Measurements from ENCODE around the gene ECE1.

ECE1 gene

DNA sequence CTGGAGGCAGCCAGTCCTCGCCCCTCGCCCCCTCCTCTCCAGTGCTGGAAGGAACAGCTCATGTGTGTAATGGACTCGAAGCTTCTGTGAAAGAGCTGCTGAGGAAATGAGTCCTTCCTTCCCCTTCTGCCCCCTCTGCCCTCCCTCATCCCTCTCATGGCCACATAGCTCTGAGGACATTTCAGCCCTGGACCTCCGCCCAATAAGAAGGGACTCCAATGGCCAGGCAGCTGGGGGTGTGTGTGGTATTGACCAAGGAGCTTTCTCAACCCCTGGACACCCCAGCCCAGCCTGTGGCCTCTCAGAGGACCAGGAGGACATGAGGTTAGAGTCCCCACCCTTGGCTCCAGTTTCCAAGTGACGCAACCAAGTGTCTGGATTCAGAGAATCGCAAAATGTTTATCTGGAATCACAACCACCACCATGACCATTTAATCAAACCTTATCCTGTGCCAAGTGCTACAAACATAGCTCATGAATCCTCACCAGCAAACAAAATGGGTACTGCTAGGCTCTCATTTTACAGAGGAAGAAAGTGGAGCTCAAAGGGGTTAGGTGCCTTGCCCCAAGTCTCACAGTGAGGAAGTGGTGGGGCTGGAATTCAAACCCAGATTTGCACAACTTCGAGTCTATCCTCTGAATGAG lies 47.8 kb upstream of the ECE1 start:
- Histone ChIP-seq H4K12ac (ENCODE audit: low read depth, low read length) (no peak overlapping the region), H4K91ac (ENCODE audit: low read depth, low read length) (no peak overlapping the region), H2AFZ (ENCODE audit: insufficient read depth, low read length, poor library complexity) (no peak overlapping the region), H3K36me3 (ENCODE audit: control insufficient read depth in 1 of 2, insufficient read depth in 2 of 2, low read length in 2 of 2) (peaks cover 0 to 1% of the 10 kb centered on the region in 2 experiments), H2BK5ac (ENCODE audit: low read depth, low read length, poor library complexity) (no peak overlapping the region), H3K4ac (ENCODE audit: low read depth, low read length) (no peak overlapping the region), H3K14ac (ENCODE audit: low read length) (no peak overlapping the region), H3K23ac (ENCODE audit: low read length) (no peak overlapping the region), H3K18ac (ENCODE audit: low read length) (no peak overlapping the region), H3K4me1 (ENCODE audit: control insufficient read depth in 1 of 2, insufficient read depth in 2 of 2, low read length in 2 of 2) (peaks cover 16 to 23% of the 10 kb centered on the region in 2 experiments), H3K27me3 (ENCODE audit: insufficient read depth, low read length) (no peaks in the 10 kb centered on the region), H3K9me3 (ENCODE audit: insufficient read depth, low read depth, low read length) (no peaks in the 10 kb centered on the region), H3K4me2 (ENCODE audit: low read length) (no peak overlapping the region), H3K79me2 (ENCODE audit: control insufficient read depth, insufficient read depth, low read length, poor library complexity) (peaks cover 2% of the 10 kb centered on the region), H3K79me1 (ENCODE audit: low read length) (no peaks in the 10 kb centered on the region), H4K8ac (ENCODE audit: low read depth, low read length) (no peak overlapping the region), H3K27ac (ENCODE audit: low read depth, low read length) (no peak overlapping the region), H2BK12ac (ENCODE audit: low read length) (no peak overlapping the region), H3K9ac (ENCODE audit: low read length) (no peak overlapping the region), H2BK120ac (ENCODE audit: insufficient read depth, low read length, poor library complexity) (no peak overlapping the region), H2AK5ac (ENCODE audit: low read length) (no peak overlapping the region), H3K4me3 (ENCODE audit: low read depth, low read length) (no peak overlapping the region)
- no peak for DNase-seq
- WGBS (ENCODE audit: extremely low coverage, insufficient coverage, insufficient read length), result no CpG with 5 or more reads among the region's 7 CpGs

DNA sequence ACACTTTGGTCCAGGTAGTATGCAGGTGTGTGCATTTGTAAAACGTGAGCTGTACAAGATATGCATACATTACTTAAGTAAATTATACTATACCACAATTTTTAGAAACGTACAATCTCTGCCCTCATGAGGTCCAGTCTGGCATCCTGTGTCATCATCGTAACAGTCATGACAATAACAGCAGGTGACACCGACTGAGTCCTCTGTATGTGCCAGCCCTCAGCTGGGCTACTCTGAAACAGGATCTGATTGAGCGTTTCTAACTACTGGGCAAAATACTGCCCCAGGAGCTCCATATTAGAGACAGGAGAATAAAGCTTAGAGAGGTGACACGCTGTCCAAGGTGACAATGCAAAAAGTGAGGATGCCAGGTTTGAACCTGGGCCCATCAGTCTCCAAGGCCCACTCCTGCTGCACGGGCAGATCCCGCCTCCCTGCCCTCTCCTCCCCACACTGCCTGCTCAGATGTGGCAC lies 47.2 kb upstream of the ECE1 start:
- H3K27ac ChIP-seq (ENCODE audit: low read depth, low read length), result no peak overlapping the region
- peaks cover 2% of the 10 kb centered on the region for H3K79me2 ChIP-seq (ENCODE audit: control insufficient read depth, insufficient read depth, low read length, poor library complexity)
- H4K91ac ChIP-seq (ENCODE audit: low read depth, low read length), result no peak overlapping the region
- no peak overlapping the region for H3K4ac ChIP-seq (ENCODE audit: low read depth, low read length)
- no peaks in the 10 kb centered on the region for H3K9me3 ChIP-seq (ENCODE audit: insufficient read depth, low read depth, low read length)
- H3K14ac ChIP-seq (ENCODE audit: low read length), result no peak overlapping the region
- H3K4me1 ChIP-seq (ENCODE audit: control insufficient read depth in 1 of 2, insufficient read depth in 2 of 2, low read length in 2 of 2), result peaks cover 11 to 19% of the 10 kb centered on the region in 2 experiments
- no peak overlapping the region for H3K23ac ChIP-seq (ENCODE audit: low read length)
- no peaks in the 10 kb centered on the region for H3K27me3 ChIP-seq (ENCODE audit: insufficient read depth, low read length)
- H3K18ac ChIP-seq (ENCODE audit: low read length), result no peak overlapping the region
- no peak overlapping the region for H3K4me3 ChIP-seq (ENCODE audit: low read depth, low read length)
- no peaks in the 10 kb centered on the region for H3K79me1 ChIP-seq (ENCODE audit: low read length)
- no peak overlapping the region for H2BK5ac ChIP-seq (ENCODE audit: low read depth, low read length, poor library complexity)
- WGBS (ENCODE audit: extremely low coverage, insufficient coverage, insufficient read length), result no CpG with 5 or more reads among the region's 8 CpGs
- no peak overlapping the region for H4K12ac ChIP-seq (ENCODE audit: low read depth, low read length)
- H4K8ac ChIP-seq (ENCODE audit: low read depth, low read length), result no peak overlapping the region
- no peak overlapping the region for H2AFZ ChIP-seq (ENCODE audit: insufficient read depth, low read length, poor library complexity)
- no peak overlapping the region for H2AK5ac ChIP-seq (ENCODE audit: low read length)
- no peak overlapping the region for H3K4me2 ChIP-seq (ENCODE audit: low read length)
- H2BK12ac ChIP-seq (ENCODE audit: low read length), result no peak overlapping the region
- no peak for DNase-seq
- H3K9ac ChIP-seq (ENCODE audit: low read length), result no peak overlapping the region
- peaks cover 0 to 1% of the 10 kb centered on the region in 2 experiments for H3K36me3 ChIP-seq (ENCODE audit: control insufficient read depth in 1 of 2, insufficient read depth in 2 of 2, low read length in 2 of 2)
- no peak overlapping the region for H2BK120ac ChIP-seq (ENCODE audit: insufficient read depth, low read length, poor library complexity)

DNA sequence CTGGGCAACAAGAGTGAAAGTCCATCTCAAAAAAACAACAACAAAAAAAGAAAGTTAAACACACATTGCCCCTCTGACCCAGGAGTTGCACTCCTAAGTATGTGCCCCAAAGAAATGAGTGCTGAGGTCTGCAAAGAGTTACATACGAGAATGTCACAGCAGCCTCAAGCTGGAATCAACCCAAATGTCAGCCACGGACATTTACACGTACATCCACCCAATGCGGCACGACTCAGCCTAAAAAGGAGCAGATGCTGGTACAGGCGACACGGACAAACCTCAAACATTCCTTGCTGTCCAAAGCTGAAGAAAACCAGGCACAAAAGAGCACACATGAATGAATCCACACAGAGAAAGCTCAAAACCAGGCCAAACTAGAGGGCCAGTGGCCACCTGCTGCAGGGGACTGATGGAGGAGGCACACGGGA lies 46.8 kb upstream of the ECE1 start:
- no peak overlapping the region for H3K4me2 ChIP-seq (ENCODE audit: low read length)
- peaks cover 12 to 20% of the 10 kb centered on the region in 2 experiments for H3K4me1 ChIP-seq (ENCODE audit: control insufficient read depth in 1 of 2, insufficient read depth in 2 of 2, low read length in 2 of 2)
- H2BK120ac ChIP-seq (ENCODE audit: insufficient read depth, low read length, poor library complexity), result no peak overlapping the region
- DNase-seq, result no peak
- peaks cover 2% of the 10 kb centered on the region for H3K79me2 ChIP-seq (ENCODE audit: control insufficient read depth, insufficient read depth, low read length, poor library complexity)
- H2BK5ac ChIP-seq (ENCODE audit: low read depth, low read length, poor library complexity), result no peak overlapping the region
- H3K18ac ChIP-seq (ENCODE audit: low read length), result no peak overlapping the region
- H3K27me3 ChIP-seq (ENCODE audit: insufficient read depth, low read length), result no peaks in the 10 kb centered on the region
- WGBS (ENCODE audit: extremely low coverage, insufficient coverage, insufficient read length), result no CpG with 5 or more reads among the region's 8 CpGs
- H2AFZ ChIP-seq (ENCODE audit: insufficient read depth, low read length, poor library complexity), result no peak overlapping the region
- peaks cover 0 to 1% of the 10 kb centered on the region in 2 experiments for H3K36me3 ChIP-seq (ENCODE audit: control insufficient read depth in 1 of 2, insufficient read depth in 2 of 2, low read length in 2 of 2)
- no peaks in the 10 kb centered on the region for H3K79me1 ChIP-seq (ENCODE audit: low read length)
- H4K8ac ChIP-seq (ENCODE audit: low read depth, low read length), result no peak overlapping the region
- H3K4me3 ChIP-seq (ENCODE audit: low read depth, low read length), result no peak overlapping the region
- H3K23ac ChIP-seq (ENCODE audit: low read length), result no peak overlapping the region
- no peak overlapping the region for H4K12ac ChIP-seq (ENCODE audit: low read depth, low read length)
- H2AK5ac ChIP-seq (ENCODE audit: low read length), result no peak overlapping the region
- no peaks in the 10 kb centered on the region for H3K9me3 ChIP-seq (ENCODE audit: insufficient read depth, low read depth, low read length)
- H4K91ac ChIP-seq (ENCODE audit: low read depth, low read length), result no peak overlapping the region
- H3K27ac ChIP-seq (ENCODE audit: low read depth, low read length), result no peak overlapping the region
- H3K9ac ChIP-seq (ENCODE audit: low read length), result no peak overlapping the region
- no peak overlapping the region for H3K4ac ChIP-seq (ENCODE audit: low read depth, low read length)
- H2BK12ac ChIP-seq (ENCODE audit: low read length), result no peak overlapping the region
- H3K14ac ChIP-seq (ENCODE audit: low read length), result no peak overlapping the region

DNA sequence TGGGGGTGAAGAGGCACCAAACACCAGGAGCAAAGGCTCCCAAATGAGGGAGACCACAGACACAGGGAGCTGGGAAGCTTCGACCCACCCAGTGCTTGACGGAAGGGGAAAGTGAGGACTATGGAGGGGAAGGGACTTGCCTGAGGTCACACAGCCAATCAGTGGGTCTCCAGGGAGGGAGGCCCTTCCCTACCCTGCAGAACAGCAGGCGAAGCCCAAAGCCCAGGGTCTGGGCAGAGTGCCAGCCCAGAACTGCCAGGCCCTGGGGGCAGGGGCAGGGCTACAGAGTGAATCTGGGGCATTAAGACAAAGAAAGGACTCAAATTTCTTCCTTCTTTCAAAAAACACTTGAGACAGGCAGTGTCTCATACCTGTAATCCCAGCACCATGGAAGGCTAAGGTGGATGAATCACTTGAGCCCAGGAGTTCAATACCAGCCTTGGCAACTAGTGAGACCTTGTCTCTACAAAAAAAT lies 45.5 kb upstream of the ECE1 start:
- Histone ChIP-seq H3K27ac (ENCODE audit: low read depth, low read length) (no peak overlapping the region), H2AFZ (ENCODE audit: insufficient read depth, low read length, poor library complexity) (no peak overlapping the region), H3K14ac (ENCODE audit: low read length) (no peak overlapping the region), H2BK120ac (ENCODE audit: insufficient read depth, low read length, poor library complexity) (no peak overlapping the region), H3K4me2 (ENCODE audit: low read length) (no peak overlapping the region), H3K79me1 (ENCODE audit: low read length) (no peaks in the 10 kb centered on the region), H3K4me3 (ENCODE audit: low read depth, low read length) (no peak overlapping the region), H4K91ac (ENCODE audit: low read depth, low read length) (no peak overlapping the region), H3K9me3 (ENCODE audit: insufficient read depth, low read depth, low read length) (no peaks in the 10 kb centered on the region), H2AK5ac (ENCODE audit: low read length) (no peak overlapping the region), H3K79me2 (ENCODE audit: control insufficient read depth, insufficient read depth, low read length, poor library complexity) (peaks cover 2% of the 10 kb centered on the region), H3K4me1 (ENCODE audit: control insufficient read depth in 1 of 2, insufficient read depth in 2 of 2, low read length in 2 of 2) (peaks cover 11 to 20% of the 10 kb centered on the region in 2 experiments), H3K23ac (ENCODE audit: low read length) (no peak overlapping the region), H4K8ac (ENCODE audit: low read depth, low read length) (no peak overlapping the region), H3K36me3 (ENCODE audit: control insufficient read depth in 1 of 2, insufficient read depth in 2 of 2, low read length in 2 of 2) (peaks cover 0 to 1% of the 10 kb centered on the region in 2 experiments), H3K18ac (ENCODE audit: low read length) (no peak overlapping the region), H3K9ac (ENCODE audit: low read length) (no peak overlapping the region), H3K4ac (ENCODE audit: low read depth, low read length) (no peak overlapping the region), H4K12ac (ENCODE audit: low read depth, low read length) (no peak overlapping the region), H2BK5ac (ENCODE audit: low read depth, low read length, poor library complexity) (no peak overlapping the region), H2BK12ac (ENCODE audit: low read length) (no peak overlapping the region), H3K27me3 (ENCODE audit: insufficient read depth, low read length) (no peaks in the 10 kb centered on the region)
- no CpG with 5 or more reads among the region's 3 CpGs for WGBS (ENCODE audit: extremely low coverage, insufficient coverage, insufficient read length)
- DNase-seq, result no peak

Measured in trophoblast cell (in vitro differentiated cells and primary cell).